CD4-positive, alpha-beta T cell treated with Interleukin-4 for 1 hour (primary cell): ENCODE data around the gene MICAL2.

Experiments used
- DNase-seq, 2 donors: peaks; one replicate each; pipeline ENCODE4 v3.0.0-alpha.2; 2020 to 2022

Gene MICAL2

GRCh38 chr11:12212821-12213185 is 102.4 kb downstream of the MICAL2 start:
- no peak for DNase-seq

- DNase-seq = no peak
Observed at GRCh38 chr11:12213883-12214282, 103.5 kb downstream of the MICAL2 start.

DNA sequence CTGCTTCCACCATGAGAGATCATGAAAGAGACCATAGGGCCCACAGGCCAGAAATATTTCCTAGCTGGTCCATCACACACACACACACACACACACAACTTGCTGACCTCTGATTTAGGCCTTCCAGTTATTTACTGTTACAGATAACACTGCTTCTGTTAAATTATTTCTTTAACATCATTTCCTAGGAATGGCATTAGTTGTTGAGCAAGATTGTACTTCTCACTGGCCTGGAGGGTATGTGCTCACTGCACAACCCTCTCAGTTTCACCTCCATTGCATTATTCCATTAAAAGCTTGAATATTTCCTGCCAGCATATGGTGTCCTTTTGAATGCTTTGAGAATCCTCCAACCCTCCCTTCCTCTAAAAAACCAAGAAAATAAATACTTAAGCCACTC is 104.4 kb downstream of the MICAL2 start:
- DNase-seq = no peak

DNA sequence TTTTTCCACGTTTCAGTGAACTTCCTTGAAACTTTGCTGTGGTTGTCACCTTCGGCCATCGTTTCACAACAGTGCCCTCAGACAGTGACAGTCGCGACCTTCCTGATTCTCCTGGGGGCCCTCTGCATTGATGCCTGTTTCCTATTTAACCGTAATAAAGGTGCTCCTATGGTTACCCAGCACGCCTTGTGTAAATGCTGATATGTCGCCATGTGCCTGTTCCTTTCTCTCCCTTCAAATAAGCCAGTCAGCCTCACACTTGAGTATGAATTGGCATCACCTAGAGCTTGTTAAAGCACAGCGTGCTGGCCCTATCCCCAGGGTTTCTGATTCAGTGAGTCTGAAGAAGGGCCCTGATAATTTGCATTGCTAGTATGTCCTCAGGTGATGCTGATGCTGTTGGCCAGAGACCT is 104.8 kb downstream of the MICAL2 start:
- DNase-seq = peak; percentile 25 to 30

DNA sequence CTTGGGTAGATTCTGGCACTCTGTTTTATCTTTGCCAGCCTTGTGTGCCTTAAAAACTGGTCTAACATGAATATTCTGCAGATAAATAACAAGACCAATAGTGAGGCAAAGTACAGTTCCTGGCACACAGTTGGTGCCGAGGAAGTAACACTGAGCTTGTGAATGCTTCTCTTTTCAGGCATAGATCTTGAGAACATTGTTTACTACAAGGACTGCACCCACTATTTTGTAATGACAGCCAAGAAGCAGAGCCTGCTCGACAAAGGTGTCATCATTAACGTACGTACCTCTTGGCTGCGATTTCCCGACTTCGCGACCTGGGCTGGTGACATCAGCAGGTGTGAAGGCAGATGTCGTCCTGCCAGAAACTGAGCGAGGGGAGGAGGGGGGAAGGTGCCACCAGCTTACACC is 105.7 kb downstream of the MICAL2 start:
- DNase-seq = peak; percentile 39 to 43

DNA sequence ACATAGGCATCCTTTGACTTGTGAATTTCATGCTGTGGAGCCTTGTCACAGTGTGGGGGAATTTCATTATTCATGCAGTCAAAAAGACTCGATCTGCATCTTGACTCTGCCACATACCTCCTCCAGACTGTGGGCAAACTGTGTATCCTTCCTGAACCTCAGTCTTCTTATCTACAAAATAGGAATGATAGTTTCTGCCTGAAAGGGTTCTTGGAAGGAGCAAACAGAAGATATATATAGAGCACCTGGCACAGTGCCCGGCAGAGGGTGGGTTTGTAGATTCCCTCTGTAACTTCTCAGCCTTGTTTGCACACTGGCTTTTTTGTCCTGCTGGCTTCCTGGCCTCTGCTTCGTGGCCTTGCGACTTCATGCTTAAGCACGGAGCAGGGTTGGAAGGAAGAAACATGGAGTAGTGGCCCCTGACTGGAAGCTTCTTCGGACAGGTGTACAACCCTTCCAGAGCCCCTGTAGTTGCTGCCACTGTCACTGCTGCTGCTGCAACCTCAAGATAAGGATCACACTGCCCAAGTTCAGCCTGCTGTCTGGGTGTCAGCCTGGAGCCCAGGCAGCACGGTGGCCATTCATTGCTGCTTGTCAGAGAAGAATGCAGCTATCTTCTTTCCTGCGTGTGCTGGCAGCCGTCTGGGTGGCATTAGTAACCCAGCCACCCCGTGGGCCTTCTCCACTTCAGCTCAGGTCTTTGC is 106.4 kb downstream of the MICAL2 start:
- no peak for DNase-seq

DNA sequence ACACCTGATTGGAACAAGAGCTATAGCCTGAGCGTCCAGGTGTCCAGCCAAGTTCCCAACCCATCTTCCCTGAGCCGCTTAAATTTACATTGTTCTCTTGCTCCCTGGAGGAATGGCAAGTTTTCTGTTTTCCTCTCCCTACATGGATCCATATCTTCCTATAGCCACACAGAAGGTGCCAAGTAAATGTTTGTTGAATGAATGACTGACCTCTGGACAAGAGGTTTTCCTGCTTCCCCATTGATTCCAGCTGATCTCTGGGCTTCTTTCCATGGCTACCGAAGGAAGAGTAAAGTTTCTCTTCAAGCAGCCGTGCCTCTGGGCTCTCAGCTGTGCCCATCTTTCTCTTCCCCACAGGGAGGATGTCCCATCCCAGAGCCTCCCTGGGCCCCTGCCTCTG is 107.5 kb downstream of the MICAL2 start:
- no peak for DNase-seq

DNA sequence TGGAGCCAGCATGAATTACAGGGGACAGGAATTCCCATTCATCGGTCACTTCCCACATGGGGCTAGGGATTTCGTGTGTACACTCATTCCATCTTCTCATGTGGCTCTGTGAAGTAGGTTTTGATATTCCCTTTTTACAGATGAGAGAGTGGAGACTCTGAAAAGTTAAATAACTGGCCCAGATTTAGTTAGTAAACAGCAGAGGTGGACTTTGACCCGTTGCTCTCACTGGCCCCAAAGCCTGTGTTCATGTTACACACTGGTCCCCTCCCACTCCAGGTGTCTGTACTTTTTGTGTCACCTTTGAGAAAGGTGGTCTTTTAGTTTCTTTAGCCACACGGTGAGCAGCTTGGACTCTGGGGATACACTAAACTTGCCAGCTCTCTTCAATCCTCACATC is 108.5 kb downstream of the MICAL2 start:
- DNase-seq = no peak

GRCh38 chr11:12219757-12220156 is 109.4 kb downstream of the MICAL2 start:
- no peak for DNase-seq

- no peak for DNase-seq
Observed at GRCh38 chr11:12220305-12220704, 109.9 kb downstream of the MICAL2 start.

GRCh38 chr11:12221051-12221535 is 110.7 kb downstream of the MICAL2 start:
- no peak for DNase-seq

- no peak for DNase-seq
Observed at GRCh38 chr11:12222055-12222792, 111.8 kb downstream of the MICAL2 start.

- no peak for DNase-seq
Observed at GRCh38 chr11:12223771-12224536, 113.6 kb downstream of the MICAL2 start.

- DNase-seq = peak; percentile 87 to 89
Observed at GRCh38 chr11:12224537-12224893, 114.1 kb downstream of the MICAL2 start.

DNA sequence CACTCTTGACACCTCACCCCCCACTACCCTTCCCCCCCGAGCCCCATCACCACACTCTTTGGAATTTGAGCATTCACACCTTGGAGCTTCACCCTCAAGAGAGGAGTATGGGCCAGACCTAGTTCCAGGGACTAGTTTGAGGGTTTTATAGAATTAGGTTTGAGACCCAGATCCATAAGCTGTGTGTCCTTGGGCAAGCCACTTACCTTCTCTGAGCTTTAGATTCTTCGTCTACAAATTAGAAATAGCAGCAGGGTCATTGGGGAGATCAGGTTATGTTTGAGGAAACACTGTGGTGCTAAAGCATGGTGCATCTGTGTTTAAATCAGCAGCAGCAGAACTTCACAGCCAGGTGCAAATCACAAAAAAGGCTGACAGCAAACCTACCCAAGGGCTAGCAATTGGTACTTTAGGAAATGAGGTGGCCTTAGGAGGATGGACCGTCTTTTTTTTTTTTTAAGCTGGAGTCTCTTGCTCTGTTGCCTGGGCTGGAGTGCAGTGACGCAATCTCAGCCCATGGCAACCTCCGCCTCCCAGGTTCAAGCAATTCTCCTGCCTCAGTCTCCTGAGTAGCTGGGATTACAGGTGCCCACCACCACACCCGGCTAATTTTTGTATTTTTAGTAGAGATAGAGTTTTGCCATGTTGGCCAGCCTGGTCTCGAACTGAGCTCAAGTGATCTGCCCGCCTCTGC is 114.8 kb downstream of the MICAL2 start:
- DNase-seq = no peak

DNA sequence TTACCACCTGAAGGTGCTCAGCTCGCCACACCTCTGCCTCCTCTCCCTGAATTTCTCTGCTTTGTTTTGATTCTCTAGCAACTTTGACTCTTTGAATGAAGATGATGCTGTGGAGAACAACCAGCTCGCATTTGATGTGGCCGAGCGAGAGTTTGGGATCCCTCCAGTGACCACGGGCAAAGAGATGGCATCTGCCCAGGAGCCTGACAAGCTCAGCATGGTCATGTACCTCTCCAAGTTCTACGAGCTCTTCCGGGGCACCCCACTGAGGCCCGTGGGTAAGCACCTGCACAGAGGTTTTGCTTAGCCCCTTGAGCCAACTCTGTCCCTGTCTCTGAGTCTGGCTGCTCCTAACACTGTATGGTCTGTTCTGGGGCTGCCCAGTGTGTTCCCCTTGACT is 115.7 kb downstream of the MICAL2 start:
- no peak for DNase-seq

- DNase-seq = no peak
Observed at GRCh38 chr11:12229450-12230229, 119.2 kb downstream of the MICAL2 start.

DNA sequence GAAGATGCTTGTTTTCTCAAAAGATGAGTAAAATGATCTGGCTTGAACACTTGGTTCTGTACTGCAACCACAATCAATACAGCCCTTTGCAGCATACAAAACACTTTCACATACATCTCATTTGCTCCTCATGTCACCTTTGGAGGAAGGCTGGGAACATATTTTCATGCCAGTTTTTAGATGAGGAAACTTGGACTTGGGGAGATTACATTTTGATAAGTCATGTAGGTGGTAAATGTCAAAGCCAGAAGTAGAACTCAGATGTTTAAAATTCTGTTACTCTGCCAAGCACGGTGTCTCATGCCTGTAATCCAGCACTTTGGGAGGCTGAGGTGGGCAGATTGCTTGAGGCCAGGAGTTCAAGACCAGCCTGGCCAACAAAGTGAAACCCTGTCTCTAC is 121.8 kb downstream of the MICAL2 start:
- DNase-seq = no peak

DNA sequence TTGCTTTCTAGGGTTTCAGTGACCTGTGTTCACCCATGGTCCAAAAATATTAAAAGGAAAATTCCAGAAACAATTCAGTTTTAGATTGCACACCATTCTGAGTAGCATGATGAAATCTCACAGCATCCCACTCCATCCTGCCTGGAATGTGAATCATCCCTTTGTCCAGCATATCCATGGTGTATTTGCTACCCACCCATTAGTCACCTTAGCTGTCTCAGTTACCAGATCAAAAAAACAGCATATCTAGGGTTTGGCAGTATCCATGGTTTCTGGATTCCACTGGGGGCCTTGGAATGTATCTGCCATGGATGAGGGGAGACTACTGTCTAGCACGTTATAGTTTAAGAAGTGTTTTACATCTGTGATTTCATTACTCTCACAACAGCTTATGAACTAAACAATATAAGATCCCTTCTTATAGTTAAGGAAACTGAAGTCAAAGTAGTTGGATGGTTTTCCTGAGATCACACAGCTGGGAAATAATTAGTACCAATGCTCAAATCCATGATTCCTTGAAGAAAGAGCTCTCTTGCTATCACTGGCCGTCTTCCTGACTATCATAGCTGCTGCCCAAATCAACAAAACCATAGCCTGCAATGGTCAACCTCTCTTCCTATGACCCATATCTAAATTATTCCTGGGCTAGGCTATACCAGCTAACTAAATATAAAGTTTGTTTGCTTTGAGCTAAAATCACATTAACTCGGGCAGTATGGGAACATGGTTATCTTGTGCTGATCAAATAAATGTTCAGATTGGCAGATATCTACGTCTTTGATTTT is 122.6 kb downstream of the MICAL2 start:
- no peak for DNase-seq

- no peak for DNase-seq
Observed at GRCh38 chr11:12233602-12233925, 123.2 kb downstream of the MICAL2 start.

DNA sequence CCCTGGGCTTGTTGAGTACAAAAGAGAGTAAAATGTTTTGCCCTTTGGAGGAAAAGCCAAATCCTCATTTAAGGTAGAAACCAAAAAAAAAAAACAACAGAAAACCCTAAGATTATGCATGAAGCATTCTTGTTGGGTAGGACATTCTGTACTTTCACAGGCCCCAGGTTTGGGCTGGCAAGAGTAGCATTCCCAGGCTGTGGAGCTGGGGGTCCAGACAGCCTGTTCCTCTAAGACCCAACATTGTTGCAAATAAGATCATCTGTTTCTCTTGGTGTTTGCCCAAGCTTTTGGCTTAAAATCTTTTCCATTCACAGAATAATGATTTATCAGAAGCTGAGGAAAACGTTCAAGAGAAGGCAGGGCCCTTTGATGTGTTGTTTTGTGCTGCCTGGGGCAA is 123.8 kb downstream of the MICAL2 start:
- no peak for DNase-seq

DNA sequence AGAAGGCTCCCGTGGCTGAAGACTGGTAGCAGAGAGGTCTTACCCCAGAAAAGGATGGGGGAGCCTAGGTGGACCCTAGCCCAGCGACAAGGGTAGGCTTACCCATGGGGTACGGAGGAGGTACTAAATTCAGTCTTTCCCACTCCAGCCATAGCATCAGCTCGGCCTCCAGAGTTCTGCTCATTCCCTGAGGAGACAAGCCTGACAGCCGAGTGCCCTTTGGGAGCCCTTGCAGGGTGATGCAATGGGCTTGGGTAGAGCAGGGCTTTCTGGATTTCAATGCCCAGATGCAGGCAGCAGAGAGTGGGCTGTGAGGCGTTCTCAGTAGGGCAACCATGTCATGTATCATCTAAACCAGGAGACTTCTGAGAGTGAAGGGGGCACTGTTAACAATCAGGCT is 124.7 kb downstream of the MICAL2 start:
- no peak for DNase-seq
